Fibroblast of mammary gland (primary cell): Measurements from ENCODE around the gene SNX5.

Source experiments
- DNase-seq: peaks from one replicate; pipeline ENCODE4 v3.0.0-alpha.2; 2010; ENCODE audit warnings: low read depth
- H3K4me3 ChIP-seq: 2 replicates; pipeline ENCODE4 v1.5.1; 2011; ENCODE audit warnings: low read depth, mild to moderate bottlenecking, low read length, moderate library complexity; ENCODE audit not compliant: control insufficient read depth
- TF ChIP-seq, protein P1 (sequence below): conservative IDR thresholded peaks from 2 replicates; pipeline ENCODE4 v1.5.1; 2011; ENCODE audit warnings: low read depth, low read length, inconsistent platforms; ENCODE audit not compliant: control insufficient read depth, insufficient read depth

SNX5 gene

DNA sequence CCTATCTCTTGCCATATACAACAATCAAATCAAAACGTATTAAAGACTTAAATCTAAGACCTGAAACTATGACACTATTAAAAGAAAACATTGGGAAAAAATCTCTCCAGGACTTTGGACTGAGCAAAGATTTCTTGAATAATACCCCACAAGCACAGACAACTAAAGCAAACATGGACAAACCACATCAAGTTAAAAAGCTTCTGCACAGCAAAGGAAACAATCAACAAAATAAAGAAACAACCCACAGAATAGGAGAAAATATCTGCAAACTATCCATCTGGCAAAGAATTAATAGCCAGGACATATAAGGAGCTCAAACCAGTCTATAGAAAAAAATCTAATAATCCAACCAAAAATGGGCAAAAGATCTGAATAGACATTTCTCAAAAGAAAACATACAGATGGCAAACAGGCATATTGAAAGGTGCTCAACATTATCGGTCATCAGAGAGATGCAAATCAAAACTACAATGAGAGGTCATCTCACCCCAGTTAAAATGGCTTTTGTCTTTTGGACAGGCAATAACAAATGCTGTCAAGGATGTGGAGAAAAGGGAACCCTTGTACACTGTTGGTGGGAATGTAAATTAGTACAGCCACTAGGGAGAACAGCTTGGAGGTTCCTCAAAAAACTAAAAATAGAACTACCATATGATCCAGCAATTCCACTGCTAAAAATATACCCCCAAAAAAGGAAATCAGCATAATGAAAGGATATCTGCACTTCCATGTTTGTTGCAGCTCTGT, 76.2 kb downstream of the SNX5 start:
- TF ChIP-seq, protein P1, sequence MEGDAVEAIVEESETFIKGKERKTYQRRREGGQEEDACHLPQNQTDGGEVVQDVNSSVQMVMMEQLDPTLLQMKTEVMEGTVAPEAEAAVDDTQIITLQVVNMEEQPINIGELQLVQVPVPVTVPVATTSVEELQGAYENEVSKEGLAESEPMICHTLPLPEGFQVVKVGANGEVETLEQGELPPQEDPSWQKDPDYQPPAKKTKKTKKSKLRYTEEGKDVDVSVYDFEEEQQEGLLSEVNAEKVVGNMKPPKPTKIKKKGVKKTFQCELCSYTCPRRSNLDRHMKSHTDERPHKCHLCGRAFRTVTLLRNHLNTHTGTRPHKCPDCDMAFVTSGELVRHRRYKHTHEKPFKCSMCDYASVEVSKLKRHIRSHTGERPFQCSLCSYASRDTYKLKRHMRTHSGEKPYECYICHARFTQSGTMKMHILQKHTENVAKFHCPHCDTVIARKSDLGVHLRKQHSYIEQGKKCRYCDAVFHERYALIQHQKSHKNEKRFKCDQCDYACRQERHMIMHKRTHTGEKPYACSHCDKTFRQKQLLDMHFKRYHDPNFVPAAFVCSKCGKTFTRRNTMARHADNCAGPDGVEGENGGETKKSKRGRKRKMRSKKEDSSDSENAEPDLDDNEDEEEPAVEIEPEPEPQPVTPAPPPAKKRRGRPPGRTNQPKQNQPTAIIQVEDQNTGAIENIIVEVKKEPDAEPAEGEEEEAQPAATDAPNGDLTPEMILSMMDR = no peak
- DNase-seq = no peak
- no peak overlapping the region for H3K4me3 ChIP-seq
